Gastrocnemius medialis (tissue), 4 donors: ENCODE results near the gene WIZ.

Experiments
- POLR2A ChIP-seq, 2 donors: fragments of 450-650 bp; IDR thresholded peaks; one replicate each; pipeline ENCODE4 v1.6.1; 2017; ENCODE audit warnings: antibody characterized with exemption in 2 of 2, mild to moderate bottlenecking in 2 of 2, moderate library complexity in 2 of 2
- TF ChIP-seq, protein P1 (sequence below), 5 experiments: fragments of 450-650 bp in 3 of 5; fragments of 200-600 bp in 2 of 5; sonication (generic) in 2 of 5; IDR thresholded peaks in 4 of 5; conservative IDR thresholded peaks in 1 of 5; 1 replicate in 4 of 5; 2 replicates in 1 of 5; pipeline ENCODE4 v1.5.1; 2016 to 2019; ENCODE audit warnings: antibody characterized with exemption in 5 of 5, mild to moderate bottlenecking in 3 of 5, moderate library complexity in 3 of 5

DNA sequence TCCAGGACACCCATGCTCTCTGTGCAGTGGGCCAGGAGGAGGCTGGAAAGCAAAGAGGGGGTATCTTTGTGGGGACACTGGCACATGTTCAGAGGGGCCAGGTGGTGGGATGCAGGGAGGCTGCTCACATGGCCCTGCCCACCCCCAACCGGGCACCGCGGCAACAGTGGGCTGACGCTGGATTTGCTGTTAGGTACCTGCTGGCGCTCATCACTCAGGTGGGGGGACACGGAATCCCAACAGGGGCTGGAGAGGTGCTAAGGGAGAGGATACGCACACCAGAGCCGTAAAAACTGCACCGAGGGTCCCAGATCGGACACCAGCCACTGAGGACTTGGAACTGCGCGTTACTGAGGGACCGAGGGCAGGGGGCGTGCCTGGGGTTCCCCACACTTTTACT is 50.1 kb downstream of the WIZ start:
- TF ChIP-seq, protein P1, sequence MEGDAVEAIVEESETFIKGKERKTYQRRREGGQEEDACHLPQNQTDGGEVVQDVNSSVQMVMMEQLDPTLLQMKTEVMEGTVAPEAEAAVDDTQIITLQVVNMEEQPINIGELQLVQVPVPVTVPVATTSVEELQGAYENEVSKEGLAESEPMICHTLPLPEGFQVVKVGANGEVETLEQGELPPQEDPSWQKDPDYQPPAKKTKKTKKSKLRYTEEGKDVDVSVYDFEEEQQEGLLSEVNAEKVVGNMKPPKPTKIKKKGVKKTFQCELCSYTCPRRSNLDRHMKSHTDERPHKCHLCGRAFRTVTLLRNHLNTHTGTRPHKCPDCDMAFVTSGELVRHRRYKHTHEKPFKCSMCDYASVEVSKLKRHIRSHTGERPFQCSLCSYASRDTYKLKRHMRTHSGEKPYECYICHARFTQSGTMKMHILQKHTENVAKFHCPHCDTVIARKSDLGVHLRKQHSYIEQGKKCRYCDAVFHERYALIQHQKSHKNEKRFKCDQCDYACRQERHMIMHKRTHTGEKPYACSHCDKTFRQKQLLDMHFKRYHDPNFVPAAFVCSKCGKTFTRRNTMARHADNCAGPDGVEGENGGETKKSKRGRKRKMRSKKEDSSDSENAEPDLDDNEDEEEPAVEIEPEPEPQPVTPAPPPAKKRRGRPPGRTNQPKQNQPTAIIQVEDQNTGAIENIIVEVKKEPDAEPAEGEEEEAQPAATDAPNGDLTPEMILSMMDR (IDR thresholded peaks at IDR 0.05 in 4 of 5, conservative IDR thresholded peaks at IDR 0.05 in 1 of 5) = no peak
- no peak for TF ChIP-seq POLR2A (IDR thresholded peaks at IDR 0.05)
